ENCODE measurements around the gene HBQ1.
"Not testable (repeated sequence)": the region's sequence is repeated elsewhere in the genome, so short reads cannot be mapped to it uniquely, and the experiment has no call there.

Gene HBQ1

GRCh38 chr16:160691-161190, 19.5 kb upstream of the HBQ1 start:
- H3K27ac ChIP-seq = no peak overlapping the region
- H3K36me3 ChIP-seq = no peaks in the 10 kb centered on the region
- H4K20me1 ChIP-seq = peaks cover 22% of the 10 kb centered on the region
- no peak for TF ChIP-seq Cebpa-rat (IDR thresholded peaks at IDR 0.05)
- no peak overlapping the region for H3K4me2 ChIP-seq
- peaks cover 8% of the 10 kb centered on the region for H3K4me1 ChIP-seq
- no peak overlapping the region for H3K4me3 ChIP-seq
- no peaks in the 10 kb centered on the region for H3K9me3 ChIP-seq
- no peak overlapping the region for H3K9ac ChIP-seq
- H3K27me3 ChIP-seq = peaks cover 63% of the 10 kb centered on the region

GRCh38 chr16:162271-162991, 17.8 kb upstream of the HBQ1 start:
- H4K20me1 ChIP-seq = peaks cover 39% of the 10 kb centered on the region
- H3K27ac ChIP-seq = no peak overlapping the region
- no peaks in the 10 kb centered on the region for H3K36me3 ChIP-seq
- no peak overlapping the region for H3K4me2 ChIP-seq
- H3K9me3 ChIP-seq = no peaks in the 10 kb centered on the region
- H3K4me3 ChIP-seq = no peak overlapping the region
- H3K27me3 ChIP-seq = peaks cover 68% of the 10 kb centered on the region
- H3K4me1 ChIP-seq = peaks cover 12% of the 10 kb centered on the region
- H3K9ac ChIP-seq = no peak overlapping the region
- no peak for TF ChIP-seq Cebpa-rat (IDR thresholded peaks at IDR 0.05)

DNA sequence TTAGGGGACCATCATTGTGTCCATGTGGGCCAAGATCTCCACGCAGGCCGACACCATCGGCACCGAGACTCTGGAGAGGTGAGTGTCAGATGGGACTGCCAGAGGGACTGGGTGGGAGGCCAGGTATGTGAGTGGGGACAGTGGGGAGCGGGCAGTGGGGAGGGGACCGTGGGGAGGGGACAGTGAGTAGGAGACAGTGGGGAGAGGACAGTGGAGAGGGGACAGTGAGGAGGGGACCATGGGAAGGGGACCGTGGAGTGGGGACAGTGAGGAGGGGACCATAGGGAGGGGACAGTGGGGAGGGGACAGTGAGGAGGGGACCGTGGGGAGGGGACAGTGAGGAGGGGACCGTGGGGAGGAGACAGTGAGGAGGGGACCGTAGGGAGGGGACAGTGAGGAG, 17.1 kb upstream of the HBQ1 start:
- H3K9ac ChIP-seq, H3K27ac ChIP-seq, H3K4me2 ChIP-seq, H3K9me3 ChIP-seq, H3K4me3 ChIP-seq, H3K36me3 ChIP-seq: not testable (repeated sequence)
- Histone ChIP-seq H3K4me1 (peaks cover 12% of the 10 kb centered on the region), H3K27me3 (peaks cover 75% of the 10 kb centered on the region), H4K20me1 (peaks cover 46% of the 10 kb centered on the region)

DNA sequence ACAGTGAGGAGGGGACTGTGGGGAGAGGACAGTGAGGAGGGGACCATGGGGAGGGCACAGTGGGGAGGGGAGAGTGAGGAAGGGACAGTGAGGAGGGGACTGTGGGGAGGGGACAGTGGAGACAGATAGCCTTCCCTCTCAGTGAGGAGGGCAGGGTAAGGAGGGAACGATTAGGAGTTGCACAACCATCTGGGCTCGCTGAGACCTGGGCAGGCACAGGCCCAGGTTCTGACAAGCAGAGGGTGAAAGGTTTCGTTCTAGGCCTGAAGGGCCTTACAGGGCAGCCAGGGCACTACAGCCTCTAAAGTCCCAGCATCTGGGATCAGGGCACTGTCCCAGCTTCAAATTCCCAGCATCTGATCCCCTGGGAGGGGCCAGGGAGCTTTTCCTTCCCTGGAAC, 16.6 kb upstream of the HBQ1 start:
- H3K4me2 ChIP-seq, H3K9ac ChIP-seq, H3K9me3 ChIP-seq, H3K36me3 ChIP-seq, H3K27ac ChIP-seq, H3K4me3 ChIP-seq: not testable (repeated sequence)
- Histone ChIP-seq H3K27me3 (peaks cover 81% of the 10 kb centered on the region), H3K4me1 (peaks cover 12% of the 10 kb centered on the region), H4K20me1 (peaks cover 51% of the 10 kb centered on the region)

DNA sequence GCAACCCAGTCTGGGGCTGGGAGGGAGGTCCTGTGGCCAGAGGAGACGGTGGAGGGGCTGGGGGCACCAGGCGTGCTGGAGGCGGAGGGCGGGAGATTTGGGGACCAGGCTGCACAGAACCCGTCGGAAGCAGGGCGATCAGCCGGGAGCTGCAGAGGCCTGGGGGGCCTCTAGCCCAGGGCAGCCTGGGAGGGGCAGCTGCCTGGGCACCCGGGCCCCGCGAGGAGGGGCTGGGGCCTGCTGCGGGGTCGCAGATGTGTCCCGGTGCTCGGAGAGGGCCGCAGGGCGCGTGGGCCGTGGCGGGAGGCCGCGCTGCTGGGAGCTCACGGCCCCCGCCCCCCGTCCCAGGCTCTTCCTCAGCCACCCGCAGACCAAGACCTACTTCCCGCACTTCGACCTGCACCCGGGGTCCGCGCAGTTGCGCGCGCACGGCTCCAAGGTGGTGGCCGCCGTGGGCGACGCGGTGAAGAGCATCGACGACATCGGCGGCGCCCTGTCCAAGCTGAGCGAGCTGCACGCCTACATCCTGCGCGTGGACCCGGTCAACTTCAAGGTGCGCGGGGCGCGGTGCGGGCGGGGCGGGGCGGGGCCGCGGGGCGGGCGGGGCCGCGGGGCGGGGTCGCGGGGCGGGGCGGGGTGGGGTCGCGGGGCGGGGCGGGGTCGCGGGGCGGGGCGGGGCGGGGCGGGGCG, 16.0 kb upstream of the HBQ1 start:
- not testable (repeated sequence) for H3K4me2 ChIP-seq, H3K9me3 ChIP-seq, H3K9ac ChIP-seq, H3K4me3 ChIP-seq, H3K27ac ChIP-seq, H3K36me3 ChIP-seq
- H4K20me1 ChIP-seq = peaks cover 57% of the 10 kb centered on the region
- H3K27me3 ChIP-seq = peaks cover 84% of the 10 kb centered on the region
- peaks cover 12% of the 10 kb centered on the region for H3K4me1 ChIP-seq

DNA sequence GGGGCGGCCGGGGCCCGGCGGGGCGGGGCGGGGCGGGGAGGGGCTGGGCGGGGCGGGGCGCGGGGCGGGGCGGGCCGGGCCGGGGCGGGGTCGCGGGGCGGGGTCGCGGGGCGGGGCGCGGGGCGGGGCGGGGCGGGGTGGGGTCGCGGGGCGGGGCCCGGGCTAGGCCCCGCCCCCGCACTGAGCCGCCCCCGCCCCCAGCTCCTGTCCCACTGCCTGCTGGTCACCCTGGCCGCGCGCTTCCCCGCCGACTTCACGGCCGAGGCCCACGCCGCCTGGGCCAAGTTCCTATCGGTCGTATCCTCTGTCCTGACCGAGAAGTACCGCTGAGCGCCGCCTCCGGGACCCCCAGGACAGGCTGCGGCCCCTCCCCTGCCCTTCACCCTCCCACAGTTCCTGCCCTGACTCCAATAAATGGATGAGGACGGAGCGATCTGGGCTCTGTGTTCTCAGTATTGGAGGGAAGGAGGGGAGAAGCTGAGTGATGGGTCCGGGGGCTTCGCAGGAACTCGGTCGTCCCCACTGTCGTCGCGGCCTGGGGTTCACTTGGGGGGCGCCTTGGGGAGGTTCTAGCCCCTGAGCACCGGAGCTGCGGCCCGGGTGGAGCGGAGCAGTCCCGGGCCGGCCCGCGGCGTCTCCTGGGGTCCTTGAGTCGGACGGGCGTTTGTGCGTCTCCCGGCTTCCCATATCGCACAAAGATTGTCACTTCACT, 15.3 kb upstream of the HBQ1 start:
- H3K4me1 ChIP-seq = peaks cover 12% of the 10 kb centered on the region
- no peak overlapping the region for H3K9ac ChIP-seq
- no peaks in the 10 kb centered on the region for H3K9me3 ChIP-seq
- no peaks in the 10 kb centered on the region for H3K36me3 ChIP-seq
- TF ChIP-seq Cebpa-rat (IDR thresholded peaks at IDR 0.05) = no peak
- peaks cover 59% of the 10 kb centered on the region for H4K20me1 ChIP-seq
- peak overlapping the region; percentile 58 for H3K4me3 ChIP-seq
- H3K4me2 ChIP-seq = peak overlapping the region; percentile 81
- no peak overlapping the region for H3K27ac ChIP-seq
- peaks cover 86% of the 10 kb centered on the region for H3K27me3 ChIP-seq

DNA sequence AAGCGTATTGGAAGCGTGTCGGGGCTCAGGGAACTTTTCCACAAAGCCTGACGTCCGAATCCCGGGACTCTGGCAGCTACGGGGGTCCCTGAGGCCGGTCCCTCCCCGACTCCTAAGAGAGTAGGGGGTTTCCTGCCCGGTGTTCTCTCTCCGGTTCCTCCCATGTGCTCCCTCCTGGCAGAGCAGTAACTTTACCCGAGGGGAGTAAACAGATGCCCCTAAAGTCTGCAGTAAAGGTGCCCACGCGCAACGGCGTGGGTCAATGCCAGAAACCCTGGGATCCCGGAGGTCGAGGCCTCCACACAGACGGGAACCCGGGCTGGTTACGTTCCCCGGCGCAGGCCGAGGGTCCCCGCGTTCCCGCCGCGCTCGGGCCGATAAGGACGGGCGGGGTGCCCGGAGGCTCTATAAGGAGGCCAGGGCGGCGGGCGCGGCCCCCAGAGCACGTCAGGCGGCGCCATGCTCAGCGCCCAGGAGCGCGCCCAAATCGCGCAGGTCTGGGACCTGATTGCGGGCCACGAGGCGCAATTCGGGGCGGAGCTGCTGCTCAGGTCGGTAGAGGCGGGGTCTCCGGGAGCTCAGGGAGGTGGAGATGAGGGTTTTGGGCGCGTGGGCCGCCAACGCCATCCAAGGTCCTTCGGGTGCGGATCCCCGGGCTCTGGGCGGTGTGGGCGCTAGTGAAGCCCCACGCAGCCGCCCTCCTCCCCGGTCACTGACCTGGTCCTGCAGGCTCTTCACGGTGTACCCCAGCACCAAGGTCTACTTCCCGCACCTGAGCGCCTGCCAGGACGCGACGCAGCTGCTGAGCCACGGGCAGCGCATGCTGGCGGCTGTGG, 14.5 kb upstream of the HBQ1 start, which contains the start of gene HBM:
TSS of gene HBM (plus strand) at position 440 of the 836 bp plus-strand sequence. CDS start at position 460, 20 bp downstream.
- Histone ChIP-seq H3K4me2 (peak within 1 kb of the TSS; percentile 81), H3K4me3 (peak within 1 kb of the TSS; percentile 58), H3K27me3 (peaks cover 87% of the 10 kb centered on the region), H4K20me1 (peaks cover 59% of the 10 kb centered on the region), H3K36me3 (no peaks in the 10 kb centered on the region), H3K9ac (no peak within 1 kb of the TSS), H3K4me1 (peaks cover 12% of the 10 kb centered on the region), H3K27ac (no peak within 1 kb of the TSS), H3K9me3 (no peaks in the 10 kb centered on the region)
- no peak for TF ChIP-seq Cebpa-rat (IDR thresholded peaks at IDR 0.05)

- H3K4me2 ChIP-seq = no peak overlapping the region
- H3K27ac ChIP-seq = no peak overlapping the region
- no peaks in the 10 kb centered on the region for H3K36me3 ChIP-seq
- peaks cover 58% of the 10 kb centered on the region for H4K20me1 ChIP-seq
- TF ChIP-seq Cebpa-rat (IDR thresholded peaks at IDR 0.05) = no peak
- no peak overlapping the region for H3K9ac ChIP-seq
- no peak overlapping the region for H3K4me3 ChIP-seq
- H3K9me3 ChIP-seq = no peaks in the 10 kb centered on the region
- H3K27me3 ChIP-seq = peaks cover 87% of the 10 kb centered on the region
- H3K4me1 ChIP-seq = peaks cover 12% of the 10 kb centered on the region
Measured at GRCh38 chr16:166375-167121, 13.7 kb upstream of the HBQ1 start.
